Neural cell (in vitro differentiated cells): ENCODE measurements around the gene NANOS1.

Source experiments
- EP300 ChIP-seq: fragments of 450-650 bp; conservative IDR thresholded peaks from 2 replicates; pipeline ENCODE4 v1.6.1; 2014; ENCODE audit warnings: antibody characterized with exemption, mild to moderate bottlenecking, moderate library complexity; ENCODE audit not compliant: poor library complexity, severe bottlenecking
- EZH2 ChIP-seq: fragments of 200-600, 300-800 bp; shearing (Covaris generic), sonication (generic); IDR thresholded peaks from 2 replicates; pipeline ENCODE4 v1.6.1; 2014; ENCODE audit warnings: antibody characterized with exemption, low read length, borderline replicate concordance, mild to moderate bottlenecking; ENCODE audit not compliant: insufficient read depth, poor library complexity, severe bottlenecking
- MXI1 ChIP-seq: fragments of 450-650 bp; conservative IDR thresholded peaks from 2 replicates; pipeline ENCODE4 v1.6.1; 2014; ENCODE audit warnings: antibody characterized with exemption, mild to moderate bottlenecking; ENCODE audit not compliant: poor library complexity, severe bottlenecking
- POLR2AphosphoS5 ChIP-seq: IDR thresholded peaks from 2 replicates; pipeline ENCODE4 v1.6.1; 2012
- SMC3 ChIP-seq: fragments of 450-650 bp; conservative IDR thresholded peaks from 2 replicates; pipeline ENCODE4 v1.6.1; 2014; ENCODE audit warnings: antibody characterized with exemption, mild to moderate bottlenecking, moderate library complexity; ENCODE audit not compliant: poor library complexity
- TF ChIP-seq, protein P1 (sequence below): fragments of 450-650 bp; IDR thresholded peaks from 2 replicates; pipeline ENCODE4 v1.5.1; 2014; ENCODE audit warnings: antibody characterized with exemption, mild to moderate bottlenecking, moderate library complexity; ENCODE audit not compliant: poor library complexity, severe bottlenecking
- TF ChIP-seq, protein P2 (sequence below): IDR thresholded peaks from 2 replicates; pipeline ENCODE4 v1.6.1; 2012; ENCODE audit warnings: borderline replicate concordance

DNA sequence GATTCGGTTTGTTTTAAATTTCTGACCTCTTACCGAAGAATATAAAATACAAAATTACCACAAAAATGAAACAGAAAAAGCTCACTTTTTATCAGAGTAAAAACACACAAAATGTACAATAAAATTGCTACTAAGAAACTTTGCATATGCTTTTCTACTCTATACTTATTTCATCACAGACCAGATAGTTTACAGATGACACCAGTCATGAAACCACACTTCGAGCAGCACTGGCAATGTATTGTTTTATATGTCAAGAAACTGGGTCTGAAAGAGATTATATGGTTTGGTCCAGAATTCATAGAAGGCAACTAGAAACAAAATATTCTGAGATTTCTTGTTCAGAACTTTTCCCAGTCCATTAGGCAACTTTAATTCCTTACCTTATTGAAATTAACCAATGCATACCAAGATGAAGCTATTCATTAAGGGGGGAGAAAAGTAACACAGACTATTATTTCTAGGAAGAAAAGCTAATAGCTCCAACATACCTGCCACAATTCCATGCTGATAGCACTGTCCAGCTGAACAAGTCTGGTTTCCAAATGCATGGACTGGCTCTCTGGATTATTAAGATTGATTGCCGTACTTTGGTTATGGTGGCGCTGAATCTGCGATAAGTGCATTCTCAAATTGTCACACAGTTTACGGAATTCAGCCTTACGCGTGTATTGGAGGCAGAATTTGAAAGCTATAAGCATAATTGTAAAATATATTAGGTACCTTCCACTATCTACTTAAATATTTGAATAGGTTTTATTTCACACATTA, 41.1 kb downstream of the NANOS1 start:
- TF ChIP-seq, protein P1, sequence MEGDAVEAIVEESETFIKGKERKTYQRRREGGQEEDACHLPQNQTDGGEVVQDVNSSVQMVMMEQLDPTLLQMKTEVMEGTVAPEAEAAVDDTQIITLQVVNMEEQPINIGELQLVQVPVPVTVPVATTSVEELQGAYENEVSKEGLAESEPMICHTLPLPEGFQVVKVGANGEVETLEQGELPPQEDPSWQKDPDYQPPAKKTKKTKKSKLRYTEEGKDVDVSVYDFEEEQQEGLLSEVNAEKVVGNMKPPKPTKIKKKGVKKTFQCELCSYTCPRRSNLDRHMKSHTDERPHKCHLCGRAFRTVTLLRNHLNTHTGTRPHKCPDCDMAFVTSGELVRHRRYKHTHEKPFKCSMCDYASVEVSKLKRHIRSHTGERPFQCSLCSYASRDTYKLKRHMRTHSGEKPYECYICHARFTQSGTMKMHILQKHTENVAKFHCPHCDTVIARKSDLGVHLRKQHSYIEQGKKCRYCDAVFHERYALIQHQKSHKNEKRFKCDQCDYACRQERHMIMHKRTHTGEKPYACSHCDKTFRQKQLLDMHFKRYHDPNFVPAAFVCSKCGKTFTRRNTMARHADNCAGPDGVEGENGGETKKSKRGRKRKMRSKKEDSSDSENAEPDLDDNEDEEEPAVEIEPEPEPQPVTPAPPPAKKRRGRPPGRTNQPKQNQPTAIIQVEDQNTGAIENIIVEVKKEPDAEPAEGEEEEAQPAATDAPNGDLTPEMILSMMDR: no peak
- TF ChIP-seq, protein P2, sequence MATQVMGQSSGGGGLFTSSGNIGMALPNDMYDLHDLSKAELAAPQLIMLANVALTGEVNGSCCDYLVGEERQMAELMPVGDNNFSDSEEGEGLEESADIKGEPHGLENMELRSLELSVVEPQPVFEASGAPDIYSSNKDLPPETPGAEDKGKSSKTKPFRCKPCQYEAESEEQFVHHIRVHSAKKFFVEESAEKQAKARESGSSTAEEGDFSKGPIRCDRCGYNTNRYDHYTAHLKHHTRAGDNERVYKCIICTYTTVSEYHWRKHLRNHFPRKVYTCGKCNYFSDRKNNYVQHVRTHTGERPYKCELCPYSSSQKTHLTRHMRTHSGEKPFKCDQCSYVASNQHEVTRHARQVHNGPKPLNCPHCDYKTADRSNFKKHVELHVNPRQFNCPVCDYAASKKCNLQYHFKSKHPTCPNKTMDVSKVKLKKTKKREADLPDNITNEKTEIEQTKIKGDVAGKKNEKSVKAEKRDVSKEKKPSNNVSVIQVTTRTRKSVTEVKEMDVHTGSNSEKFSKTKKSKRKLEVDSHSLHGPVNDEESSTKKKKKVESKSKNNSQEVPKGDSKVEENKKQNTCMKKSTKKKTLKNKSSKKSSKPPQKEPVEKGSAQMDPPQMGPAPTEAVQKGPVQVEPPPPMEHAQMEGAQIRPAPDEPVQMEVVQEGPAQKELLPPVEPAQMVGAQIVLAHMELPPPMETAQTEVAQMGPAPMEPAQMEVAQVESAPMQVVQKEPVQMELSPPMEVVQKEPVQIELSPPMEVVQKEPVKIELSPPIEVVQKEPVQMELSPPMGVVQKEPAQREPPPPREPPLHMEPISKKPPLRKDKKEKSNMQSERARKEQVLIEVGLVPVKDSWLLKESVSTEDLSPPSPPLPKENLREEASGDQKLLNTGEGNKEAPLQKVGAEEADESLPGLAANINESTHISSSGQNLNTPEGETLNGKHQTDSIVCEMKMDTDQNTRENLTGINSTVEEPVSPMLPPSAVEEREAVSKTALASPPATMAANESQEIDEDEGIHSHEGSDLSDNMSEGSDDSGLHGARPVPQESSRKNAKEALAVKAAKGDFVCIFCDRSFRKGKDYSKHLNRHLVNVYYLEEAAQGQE: no peak
- TF ChIP-seq EP300: no peak
- TF ChIP-seq MXI1: no peak
- TF ChIP-seq SMC3: no peak
- TF ChIP-seq EZH2: no peak
- TF ChIP-seq POLR2AphosphoS5: no peak
